GM15510 (cell line): Measurements from ENCODE around the gene TCEA3.

Experiments
- POLR2A ChIP-seq: IDR thresholded peaks from 3 replicates; pipeline ENCODE4 v1.6.1; 2011; ENCODE audit warnings: borderline replicate concordance; ENCODE audit not compliant: insufficient read length; ENCODE audit errors: extremely low read depth

TCEA3 gene

GRCh38 chr1:23420778-23421177 lies 3.8 kb downstream of the TCEA3 start:
- no peak for TF ChIP-seq POLR2A

- TF ChIP-seq POLR2A = no peak
Measured at GRCh38 chr1:23419180-23419579, 5.4 kb downstream of the TCEA3 start.

- TF ChIP-seq POLR2A = no peak
Measured at GRCh38 chr1:23417570-23417969, 7.0 kb downstream of the TCEA3 start.

GRCh38 chr1:23416964-23417363 lies 7.6 kb downstream of the TCEA3 start:
- TF ChIP-seq POLR2A = no peak

- TF ChIP-seq POLR2A = no peak
Measured at GRCh38 chr1:23408797-23409290, 15.7 kb downstream of the TCEA3 start.

DNA sequence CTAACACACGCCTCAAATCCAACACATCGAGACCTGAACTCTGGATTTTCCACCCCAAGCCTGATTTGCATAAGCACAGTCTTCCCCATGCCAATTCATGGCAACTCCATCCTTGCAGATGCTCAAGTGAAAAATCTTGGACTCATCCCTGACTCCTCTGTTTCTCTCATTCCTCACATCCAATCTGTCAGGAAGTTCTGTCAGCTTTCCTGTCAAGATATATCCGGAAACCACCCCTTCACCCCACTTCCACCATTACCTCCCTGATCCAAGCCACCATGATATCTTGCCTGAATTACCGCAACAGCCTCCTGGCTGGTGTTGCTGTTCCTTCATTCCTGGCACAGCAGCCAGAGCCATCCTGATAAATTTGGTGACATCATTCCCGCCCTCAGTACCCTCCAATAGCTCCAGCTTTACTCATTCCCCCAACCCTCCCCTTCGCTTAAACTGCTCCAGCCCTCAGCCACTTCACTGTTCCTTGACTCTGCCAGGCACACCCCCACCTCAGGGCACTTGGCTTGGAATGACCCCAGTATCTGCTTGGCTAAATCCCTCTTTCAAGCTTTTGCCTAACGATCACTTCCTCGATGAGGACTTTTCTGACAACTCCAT lies 17.4 kb downstream of the TCEA3 start:
- TF ChIP-seq POLR2A = no peak

DNA sequence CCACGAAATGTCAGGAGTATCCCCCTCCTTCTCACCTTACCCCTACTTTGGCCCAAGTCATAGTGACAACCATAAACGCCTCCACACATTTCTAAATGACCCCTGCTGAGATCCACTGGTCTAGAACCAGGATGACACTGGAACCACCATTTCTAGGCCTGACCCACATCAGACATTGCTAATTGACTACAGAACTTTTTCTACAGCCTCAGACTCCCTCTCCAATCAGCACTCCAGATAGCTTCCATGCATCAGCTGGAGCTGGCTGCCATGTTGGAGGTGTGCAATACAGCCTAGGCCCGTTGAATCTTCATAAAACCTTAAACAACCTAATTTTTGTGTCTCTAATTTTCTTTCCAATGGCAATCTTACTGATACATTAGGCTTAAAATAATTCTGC lies 18.6 kb downstream of the TCEA3 start:
- TF ChIP-seq POLR2A = no peak

- no peak for TF ChIP-seq POLR2A
Measured at GRCh38 chr1:23403735-23404486, 20.6 kb downstream of the TCEA3 start.

DNA sequence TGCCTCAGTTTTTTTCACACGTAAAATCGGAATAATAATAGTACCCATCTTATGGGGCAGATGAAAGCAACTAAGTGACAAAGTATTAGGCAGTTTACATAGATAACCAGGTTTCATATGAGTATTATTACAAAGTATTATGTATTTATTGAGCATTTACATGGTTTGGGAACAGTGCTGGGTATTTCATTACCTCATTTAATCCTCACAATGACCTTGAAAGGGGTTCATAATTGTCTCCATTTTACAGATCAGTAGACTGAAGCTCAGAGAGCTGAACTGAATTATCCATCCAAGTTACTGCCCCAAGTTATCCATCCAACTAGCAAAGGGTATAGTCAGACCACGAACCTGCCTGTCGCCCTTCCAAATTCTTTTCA lies 21.2 kb downstream of the TCEA3 start:
- TF ChIP-seq POLR2A = no peak

GRCh38 chr1:23403038-23403336 lies 21.6 kb downstream of the TCEA3 start:
- no peak for TF ChIP-seq POLR2A

GRCh38 chr1:23402286-23403037 lies 22.1 kb downstream of the TCEA3 start:
- TF ChIP-seq POLR2A = no peak

DNA sequence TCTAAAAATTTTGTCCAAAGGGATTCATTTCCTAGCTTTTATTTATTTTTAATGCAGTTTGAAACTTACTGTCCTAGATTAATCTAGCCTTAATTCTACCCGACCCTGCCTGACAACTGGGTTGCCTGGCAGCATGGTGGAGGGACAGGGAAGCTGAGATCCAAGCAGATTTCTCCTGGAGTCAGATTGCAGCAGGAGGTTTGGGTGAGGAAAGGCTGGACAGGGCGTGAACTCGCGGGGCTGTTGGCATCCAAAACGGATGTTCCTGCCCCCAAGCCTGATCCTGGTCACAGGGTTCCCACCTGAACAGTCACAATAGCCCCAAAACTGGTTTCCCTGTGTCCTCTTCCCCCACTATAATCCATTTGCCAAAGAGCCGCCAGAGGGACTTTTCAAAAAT lies 23.2 kb downstream of the TCEA3 start:
- TF ChIP-seq POLR2A = no peak

DNA sequence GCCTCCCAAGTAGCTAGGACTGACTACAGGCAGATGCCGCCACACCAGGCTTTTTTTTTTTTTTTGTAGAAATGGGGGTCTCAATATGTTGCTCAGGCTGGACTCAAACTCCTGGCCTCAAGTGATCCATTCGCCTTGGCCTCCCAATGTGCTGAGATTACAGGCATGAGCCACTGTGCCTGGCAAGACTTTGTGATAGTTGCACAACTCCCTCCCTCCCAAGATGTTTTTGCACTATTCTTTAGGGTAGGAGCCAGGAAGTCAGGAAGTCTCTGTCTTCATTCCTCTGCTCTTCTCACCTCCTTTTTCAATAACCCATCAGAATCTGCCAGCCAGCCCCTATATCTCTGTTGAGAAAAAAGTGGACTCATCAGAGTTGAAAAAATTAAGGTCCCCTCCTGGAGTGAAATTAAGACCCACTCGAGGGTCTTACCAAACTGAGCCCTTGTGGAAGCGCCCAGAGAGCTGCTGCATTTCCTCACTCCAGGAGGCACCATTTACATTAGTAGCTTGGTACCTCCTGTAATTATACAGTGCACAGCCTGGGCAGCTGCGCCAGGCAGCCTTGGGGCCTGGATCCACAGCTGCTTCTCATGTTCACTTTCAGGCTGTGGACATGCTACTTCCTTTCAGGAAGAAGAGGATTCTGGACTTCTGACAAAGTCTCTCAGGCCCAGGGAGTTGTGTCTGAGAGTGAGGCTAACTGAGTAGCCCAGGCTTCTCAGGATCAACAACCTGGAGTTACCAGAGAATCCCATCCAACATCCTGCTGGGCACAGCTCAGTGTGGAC lies 24.0 kb downstream of the TCEA3 start:
- no peak for TF ChIP-seq POLR2A

- no peak for TF ChIP-seq POLR2A
Measured at GRCh38 chr1:23399229-23399628, 25.3 kb downstream of the TCEA3 start.

DNA sequence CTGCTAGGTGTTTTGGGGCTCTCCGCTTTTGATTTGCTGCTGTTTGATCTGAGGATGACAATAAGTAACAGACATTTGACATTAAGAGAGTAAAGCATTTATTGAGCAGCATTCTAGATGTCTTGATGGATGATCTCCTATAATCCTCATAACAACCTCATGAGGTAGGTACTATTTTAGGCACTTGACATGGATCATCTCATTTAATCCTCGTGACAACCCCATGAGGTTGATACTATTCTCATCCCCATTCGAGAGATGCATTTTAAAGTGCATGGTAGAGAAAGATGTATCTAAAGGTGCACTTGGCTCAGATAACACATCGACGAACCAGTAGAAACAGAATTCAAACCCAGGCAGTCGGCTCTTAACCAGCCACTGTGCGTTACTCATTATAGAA lies 26.6 kb downstream of the TCEA3 start:
- no peak for TF ChIP-seq POLR2A
